ENCODE data around the gene AGT. TPM values are rescaled to one million over a fixed set of nuclear protein-coding genes. Genes with fewer than 3 reads are reported as not detected.

Gene AGT
- total RNA-seq, 4 donors from 2014 or later, result 1.7 to 47.3 (median 38.6) TPM

DNA sequence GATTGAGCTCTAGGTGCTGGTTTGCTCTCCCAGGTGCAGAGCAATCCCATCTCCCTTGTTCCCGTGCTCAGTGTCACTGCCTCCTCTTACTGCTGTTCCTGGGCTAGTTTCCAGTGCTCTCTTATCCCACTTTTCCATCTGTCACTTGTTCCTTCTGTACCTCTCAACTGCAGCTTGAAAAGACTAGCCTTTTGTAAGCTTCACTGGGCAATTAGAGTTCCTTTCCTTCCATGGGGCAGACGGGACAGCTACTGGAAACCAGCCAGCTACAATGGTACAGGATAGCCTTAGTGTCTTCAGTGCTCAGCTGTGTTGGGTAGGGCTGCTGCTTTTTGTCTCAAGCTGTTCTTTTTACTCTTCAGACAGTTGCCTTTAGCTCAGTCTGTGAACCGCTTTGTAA, 31.6 kb downstream of the AGT start:
- H3K27me3 ChIP-seq, result no peaks in the 10 kb centered on the region
- DNase-seq, result no peak
- H3K4me1 ChIP-seq, result peaks cover 0 to 5% (median 0%) of the 10 kb centered on the region in 4 donors
- no peak overlapping the region for H3K27ac ChIP-seq
- TF ChIP-seq CTCF (IDR thresholded peaks at IDR 0.05), result no peak
- TF ChIP-seq POLR2A (IDR thresholded peaks at IDR 0.05), result no peak
- H3K9me3 ChIP-seq, result no peaks in the 10 kb centered on the region
- H3K4me3 ChIP-seq, result no peak overlapping the region
- H3K36me3 ChIP-seq, result peaks cover 0 to 67% (median 0%) of the 10 kb centered on the region in 3 donors

DNA sequence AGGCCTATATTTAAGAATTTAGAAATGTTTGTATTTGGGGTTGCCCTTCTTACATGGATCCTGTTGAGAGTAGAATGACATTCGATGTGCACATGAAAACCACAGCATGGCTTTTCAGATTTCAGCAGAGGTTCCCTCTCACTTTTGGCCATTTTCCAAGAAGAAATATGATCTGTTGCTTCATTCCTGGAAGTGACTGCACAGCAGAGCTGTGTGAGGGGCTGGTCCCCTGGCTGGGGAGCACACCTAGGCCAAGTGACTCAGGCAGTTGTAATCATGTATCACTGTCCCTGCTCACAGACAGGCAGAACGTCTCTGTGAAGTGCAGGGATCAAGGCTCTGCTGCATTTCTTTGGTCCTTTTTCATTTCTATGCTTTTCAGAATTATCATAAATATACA, 32.3 kb downstream of the AGT start:
- Histone ChIP-seq H3K36me3 (peaks cover 0 to 63% (median 0%) of the 10 kb centered on the region in 3 donors), H3K4me1 (peaks cover 0 to 5% (median 0%) of the 10 kb centered on the region in 4 donors), H3K9me3 (peaks cover 0 to 2% (median 0%) of the 10 kb centered on the region in 4 donors), H3K27me3 (no peaks in the 10 kb centered on the region), H3K27ac (no peak overlapping the region), H3K4me3 (no peak overlapping the region)
- no peak for TF ChIP-seq CTCF (IDR thresholded peaks at IDR 0.05)
- no peak for TF ChIP-seq POLR2A (IDR thresholded peaks at IDR 0.05)
- no peak for DNase-seq

DNA sequence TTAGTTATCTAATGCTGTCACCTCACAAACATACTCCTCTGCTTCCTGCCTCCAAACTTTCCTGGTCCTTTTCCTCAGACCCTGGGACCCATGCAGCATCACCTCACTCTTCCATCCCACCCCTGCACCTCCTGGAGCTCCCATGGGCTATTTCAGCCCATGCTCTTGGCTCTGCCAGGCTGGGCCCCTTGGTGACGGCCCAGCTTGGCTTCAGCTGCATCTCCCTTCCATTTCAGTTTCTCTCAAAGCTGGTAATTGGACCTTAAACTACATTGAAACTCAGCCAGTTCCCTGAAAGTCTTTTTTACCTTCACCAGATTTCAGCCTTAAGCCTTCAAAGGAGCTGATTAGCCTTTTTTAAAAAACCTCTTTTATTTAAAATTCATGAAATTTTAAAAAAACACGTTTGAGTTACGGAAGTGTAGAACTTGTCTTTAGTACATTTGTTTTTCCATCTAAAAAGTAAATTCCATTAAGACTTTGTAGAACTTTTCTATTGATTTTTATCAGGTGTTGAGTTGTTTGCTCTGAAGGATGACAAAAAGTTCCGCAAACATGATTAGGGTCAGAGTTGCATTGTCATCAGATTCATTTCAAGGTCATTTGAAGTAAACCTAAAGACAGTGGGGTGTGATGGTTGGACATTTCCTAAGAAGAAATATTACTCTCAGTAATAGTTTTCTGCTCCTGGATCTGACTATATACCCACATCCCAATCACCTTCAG, 33.5 kb downstream of the AGT start:
- TF ChIP-seq CTCF (IDR thresholded peaks at IDR 0.05), result no peak
- TF ChIP-seq POLR2A (IDR thresholded peaks at IDR 0.05), result no peak
- H3K36me3 ChIP-seq, result peaks cover 0 to 63% (median 0%) of the 10 kb centered on the region in 3 donors
- no peak for DNase-seq

GRCh38 chr1:230679825-230680224, 34.1 kb downstream of the AGT start:
- Histone ChIP-seq H3K27ac (no peak overlapping the region), H3K4me3 (no peak overlapping the region), H3K9me3 (peaks cover 0 to 4% (median 0%) of the 10 kb centered on the region in 4 donors), H3K4me1 (peaks cover 0 to 5% (median 0%) of the 10 kb centered on the region in 4 donors), H3K36me3 (peaks cover 0 to 63% (median 0%) of the 10 kb centered on the region in 3 donors), H3K27me3 (no peaks in the 10 kb centered on the region)
- TF ChIP-seq CTCF (IDR thresholded peaks at IDR 0.05), result no peak
- TF ChIP-seq POLR2A (IDR thresholded peaks at IDR 0.05), result no peak
- no peak for DNase-seq

More for the DNA sequence above, 33.5 kb downstream of the AGT start:
- Histone ChIP-seq H3K4me3 (no peak overlapping the region), H3K27me3 (no peaks in the 10 kb centered on the region), H3K27ac (no peak overlapping the region), H3K9me3 (peaks cover 0 to 4% (median 0%) of the 10 kb centered on the region in 4 donors), H3K4me1 (peaks cover 0 to 5% (median 0%) of the 10 kb centered on the region in 4 donors)

GRCh38 chr1:230679192-230679591, 34.7 kb downstream of the AGT start:
- H3K4me3 ChIP-seq, result no peak overlapping the region
- H3K36me3 ChIP-seq, result peaks cover 0 to 61% (median 0%) of the 10 kb centered on the region in 3 donors
- TF ChIP-seq CTCF (IDR thresholded peaks at IDR 0.05), result no peak
- no peak for TF ChIP-seq POLR2A (IDR thresholded peaks at IDR 0.05)
- no peak overlapping the region for H3K27ac ChIP-seq
- peaks cover 0 to 4% (median 0%) of the 10 kb centered on the region in 4 donors for H3K9me3 ChIP-seq
- peaks cover 0 to 5% (median 0%) of the 10 kb centered on the region in 4 donors for H3K4me1 ChIP-seq
- no peaks in the 10 kb centered on the region for H3K27me3 ChIP-seq
- no peak for DNase-seq

Measured in Peyer's patch (tissue), 4 donors.